ENCODE data around the gene SAMD4A.

Gene SAMD4A

GRCh38 chr14:54700717-54701116, 133.8 kb downstream of the SAMD4A start:
- Histone ChIP-seq H4K20me1 (ENCODE audit: insufficient read depth) (no peaks in the 10 kb centered on the region), H3K27me3 (ENCODE audit: insufficient read depth, low read depth) (no peaks in the 10 kb centered on the region), H3K9ac (no peak overlapping the region), H3K4me2 (no peak overlapping the region), H3K4me1 (ENCODE audit: low read depth, poor library complexity, severe bottlenecking) (peaks cover 10% of the 10 kb centered on the region), H2AFZ (ENCODE audit: low read depth) (no peak overlapping the region), H3K36me3 (ENCODE audit: insufficient read depth) (no peaks in the 10 kb centered on the region), H3K27ac (no peak overlapping the region), H3K4me3 (IDR thresholded peaks at IDR 0.05; ENCODE audit: insufficient read depth, low read depth, low read length) (no peak overlapping the region), H3K79me2 (ENCODE audit: insufficient read depth, low read depth) (no peaks in the 10 kb centered on the region)
- TF ChIP-seq CTCF (conservative IDR thresholded peaks at IDR 0.05; ENCODE audit: low read depth, low read length): no peak

- Histone ChIP-seq H3K79me2 (ENCODE audit: insufficient read depth, low read depth) (no peaks in the 10 kb centered on the region), H3K36me3 (ENCODE audit: insufficient read depth) (no peaks in the 10 kb centered on the region), H3K4me1 (ENCODE audit: low read depth, poor library complexity, severe bottlenecking) (peaks cover 10% of the 10 kb centered on the region), H3K27me3 (ENCODE audit: insufficient read depth, low read depth) (no peaks in the 10 kb centered on the region), H4K20me1 (ENCODE audit: insufficient read depth) (no peaks in the 10 kb centered on the region), H3K4me3 (IDR thresholded peaks at IDR 0.05; ENCODE audit: insufficient read depth, low read depth, low read length) (no peak overlapping the region), H3K4me2 (no peak overlapping the region), H3K9ac (no peak overlapping the region), H3K27ac (no peak overlapping the region), H2AFZ (ENCODE audit: low read depth) (no peak overlapping the region)
- no peak for TF ChIP-seq CTCF (conservative IDR thresholded peaks at IDR 0.05; ENCODE audit: low read depth, low read length)
These were observed 135.1 kb downstream of the SAMD4A start for GRCh38 chr14:54702014-54702491.

DNA sequence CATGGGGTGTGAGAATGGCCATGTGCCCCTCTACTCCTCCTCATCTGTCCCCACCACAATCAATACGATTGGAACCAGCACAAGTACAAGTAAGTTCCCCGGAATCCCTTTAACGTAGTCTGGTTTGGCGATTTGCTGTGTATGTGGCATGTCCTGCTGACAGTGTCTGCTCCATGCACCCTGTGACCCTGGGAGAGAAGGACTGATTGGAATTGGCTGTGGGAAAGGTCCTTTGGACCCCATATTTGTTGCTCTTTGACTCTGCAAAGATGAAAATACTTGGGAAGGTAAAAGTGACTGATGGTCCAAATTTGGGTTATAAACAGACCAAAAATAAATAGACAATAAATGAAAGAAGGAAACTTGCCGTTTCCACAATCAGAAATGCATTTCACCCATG, 135.6 kb downstream of the SAMD4A start:
- Histone ChIP-seq H3K9ac (no peak overlapping the region), H3K4me3 (IDR thresholded peaks at IDR 0.05; ENCODE audit: insufficient read depth, low read depth, low read length) (no peak overlapping the region), H3K27me3 (ENCODE audit: insufficient read depth, low read depth) (no peaks in the 10 kb centered on the region), H3K79me2 (ENCODE audit: insufficient read depth, low read depth) (no peaks in the 10 kb centered on the region), H3K4me1 (ENCODE audit: low read depth, poor library complexity, severe bottlenecking) (peaks cover 10% of the 10 kb centered on the region), H4K20me1 (ENCODE audit: insufficient read depth) (no peaks in the 10 kb centered on the region), H2AFZ (ENCODE audit: low read depth) (no peak overlapping the region), H3K27ac (no peak overlapping the region), H3K36me3 (ENCODE audit: insufficient read depth) (no peaks in the 10 kb centered on the region), H3K4me2 (no peak overlapping the region)
- no peak for TF ChIP-seq CTCF (conservative IDR thresholded peaks at IDR 0.05; ENCODE audit: low read depth, low read length)

- H2AFZ ChIP-seq (ENCODE audit: low read depth): no peak overlapping the region
- H3K4me1 ChIP-seq (ENCODE audit: low read depth, poor library complexity, severe bottlenecking): peaks cover 10% of the 10 kb centered on the region
- H3K27ac ChIP-seq: no peak overlapping the region
- no peak overlapping the region for H3K4me2 ChIP-seq
- H3K4me3 ChIP-seq (IDR thresholded peaks at IDR 0.05; ENCODE audit: insufficient read depth, low read depth, low read length): no peak overlapping the region
- H4K20me1 ChIP-seq (ENCODE audit: insufficient read depth): no peaks in the 10 kb centered on the region
- no peaks in the 10 kb centered on the region for H3K27me3 ChIP-seq (ENCODE audit: insufficient read depth, low read depth)
- H3K9ac ChIP-seq: no peak overlapping the region
- no peaks in the 10 kb centered on the region for H3K79me2 ChIP-seq (ENCODE audit: insufficient read depth, low read depth)
- H3K36me3 ChIP-seq (ENCODE audit: insufficient read depth): no peaks in the 10 kb centered on the region
- no peak for TF ChIP-seq CTCF (conservative IDR thresholded peaks at IDR 0.05; ENCODE audit: low read depth, low read length)
These were observed 136.2 kb downstream of the SAMD4A start for GRCh38 chr14:54703082-54703481.

All from KMS-11 (cell line).